ENCODE measurements around the gene PARD6B. TPM values are rescaled to one million over a fixed set of nuclear protein-coding genes. Genes with fewer than 3 reads are reported as not detected.

The PARD6B gene
- total and polyA plus RNA-seq, 2 of the 13 experiments (the other 11 are each of a cell fraction or from before 2014, with no cell fraction given): 6.9 to 22.2 TPM

DNA sequence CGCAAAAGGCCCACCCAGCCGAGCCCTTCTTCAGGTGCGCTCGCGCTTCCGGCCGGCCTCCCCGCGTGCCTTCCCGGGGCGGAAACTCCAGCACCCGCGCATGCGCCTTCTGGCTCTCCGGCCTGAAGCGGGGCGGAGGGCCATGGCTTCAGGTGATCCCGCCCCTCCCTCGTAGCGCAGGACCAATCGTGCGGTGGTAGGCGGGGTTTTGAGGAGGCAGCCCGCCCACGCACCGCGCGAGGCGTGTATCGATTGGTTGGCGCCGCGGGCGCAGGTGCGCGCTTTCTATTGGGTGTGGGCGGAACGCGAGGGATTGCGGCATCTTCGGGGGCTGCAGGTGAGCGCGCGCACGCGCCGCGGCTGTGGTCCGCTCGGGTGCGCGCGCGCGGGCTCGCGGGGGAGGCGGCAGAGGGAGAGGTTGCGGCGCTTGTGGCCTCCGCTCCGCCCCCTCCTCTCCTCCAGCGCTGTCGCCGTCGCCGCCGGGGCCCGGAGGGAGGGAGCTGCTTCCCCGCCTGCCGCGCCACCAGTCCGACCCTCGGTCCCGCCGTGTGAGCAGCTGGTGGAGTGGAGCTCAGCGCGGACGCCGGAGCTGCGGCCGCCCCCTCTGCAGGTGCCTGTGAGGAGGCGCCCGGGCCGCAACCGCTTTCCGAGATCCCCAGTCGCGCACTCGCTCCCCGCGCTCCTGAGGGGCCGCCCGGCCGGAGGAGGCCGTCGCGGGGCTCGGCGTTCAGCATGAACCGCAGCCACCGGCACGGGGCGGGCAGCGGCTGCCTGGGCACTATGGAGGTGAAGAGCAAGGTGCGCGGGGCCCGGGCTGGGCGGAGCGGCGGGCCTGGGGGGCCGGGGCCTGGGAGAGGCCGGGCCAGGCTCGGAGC lies at the start of gene PARD6B (continued):
- TF ChIP-seq, protein P1, sequence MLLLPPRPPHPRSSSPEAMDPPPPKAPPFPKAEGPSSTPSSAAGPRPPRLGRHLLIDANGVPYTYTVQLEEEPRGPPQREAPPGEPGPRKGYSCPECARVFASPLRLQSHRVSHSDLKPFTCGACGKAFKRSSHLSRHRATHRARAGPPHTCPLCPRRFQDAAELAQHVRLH (CRISPR knock-in tag; IDR thresholded peaks at IDR 0.05; ENCODE audit: borderline replicate concordance, low read depth): peak; percentile 90; the same call in 1 of the 2 replicates
- TF ChIP-seq MED13 (CRISPR knock-in tag; IDR thresholded peaks at IDR 0.05): peak; percentile 81
- TF ChIP-seq, protein P2, sequence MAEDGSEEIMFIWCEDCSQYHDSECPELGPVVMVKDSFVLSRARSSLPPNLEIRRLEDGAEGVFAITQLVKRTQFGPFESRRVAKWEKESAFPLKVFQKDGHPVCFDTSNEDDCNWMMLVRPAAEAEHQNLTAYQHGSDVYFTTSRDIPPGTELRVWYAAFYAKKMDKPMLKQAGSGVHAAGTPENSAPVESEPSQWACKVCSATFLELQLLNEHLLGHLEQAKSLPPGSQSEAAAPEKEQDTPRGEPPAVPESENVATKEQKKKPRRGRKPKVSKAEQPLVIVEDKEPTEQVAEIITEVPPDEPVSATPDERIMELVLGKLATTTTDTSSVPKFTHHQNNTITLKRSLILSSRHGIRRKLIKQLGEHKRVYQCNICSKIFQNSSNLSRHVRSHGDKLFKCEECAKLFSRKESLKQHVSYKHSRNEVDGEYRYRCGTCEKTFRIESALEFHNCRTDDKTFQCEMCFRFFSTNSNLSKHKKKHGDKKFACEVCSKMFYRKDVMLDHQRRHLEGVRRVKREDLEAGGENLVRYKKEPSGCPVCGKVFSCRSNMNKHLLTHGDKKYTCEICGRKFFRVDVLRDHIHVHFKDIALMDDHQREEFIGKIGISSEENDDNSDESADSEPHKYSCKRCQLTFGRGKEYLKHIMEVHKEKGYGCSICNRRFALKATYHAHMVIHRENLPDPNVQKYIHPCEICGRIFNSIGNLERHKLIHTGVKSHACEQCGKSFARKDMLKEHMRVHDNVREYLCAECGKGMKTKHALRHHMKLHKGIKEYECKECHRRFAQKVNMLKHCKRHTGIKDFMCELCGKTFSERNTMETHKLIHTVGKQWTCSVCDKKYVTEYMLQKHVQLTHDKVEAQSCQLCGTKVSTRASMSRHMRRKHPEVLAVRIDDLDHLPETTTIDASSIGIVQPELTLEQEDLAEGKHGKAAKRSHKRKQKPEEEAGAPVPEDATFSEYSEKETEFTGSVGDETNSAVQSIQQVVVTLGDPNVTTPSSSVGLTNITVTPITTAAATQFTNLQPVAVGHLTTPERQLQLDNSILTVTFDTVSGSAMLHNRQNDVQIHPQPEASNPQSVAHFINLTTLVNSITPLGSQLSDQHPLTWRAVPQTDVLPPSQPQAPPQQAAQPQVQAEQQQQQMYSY (CRISPR knock-in tag; IDR thresholded peaks at IDR 0.05): peak; percentile 73
- peak; percentile 88 for TF ChIP-seq PHF5A (CRISPR knock-in tag; IDR thresholded peaks at IDR 0.05; ENCODE audit: low read depth, unreplicated experiment)
- TF ChIP-seq ZKSCAN5 (CRISPR knock-in tag; IDR thresholded peaks at IDR 0.05): no peak
- TF ChIP-seq, protein P3, sequence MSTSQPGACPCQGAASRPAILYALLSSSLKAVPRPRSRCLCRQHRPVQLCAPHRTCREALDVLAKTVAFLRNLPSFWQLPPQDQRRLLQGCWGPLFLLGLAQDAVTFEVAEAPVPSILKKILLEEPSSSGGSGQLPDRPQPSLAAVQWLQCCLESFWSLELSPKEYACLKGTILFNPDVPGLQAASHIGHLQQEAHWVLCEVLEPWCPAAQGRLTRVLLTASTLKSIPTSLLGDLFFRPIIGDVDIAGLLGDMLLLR (CRISPR knock-in tag; IDR thresholded peaks at IDR 0.05): peak; percentile 95
- no peak for TF ChIP-seq CENPT (CRISPR knock-in tag; IDR thresholded peaks at IDR 0.05; ENCODE audit: low read depth)
- TF ChIP-seq, protein P4, sequence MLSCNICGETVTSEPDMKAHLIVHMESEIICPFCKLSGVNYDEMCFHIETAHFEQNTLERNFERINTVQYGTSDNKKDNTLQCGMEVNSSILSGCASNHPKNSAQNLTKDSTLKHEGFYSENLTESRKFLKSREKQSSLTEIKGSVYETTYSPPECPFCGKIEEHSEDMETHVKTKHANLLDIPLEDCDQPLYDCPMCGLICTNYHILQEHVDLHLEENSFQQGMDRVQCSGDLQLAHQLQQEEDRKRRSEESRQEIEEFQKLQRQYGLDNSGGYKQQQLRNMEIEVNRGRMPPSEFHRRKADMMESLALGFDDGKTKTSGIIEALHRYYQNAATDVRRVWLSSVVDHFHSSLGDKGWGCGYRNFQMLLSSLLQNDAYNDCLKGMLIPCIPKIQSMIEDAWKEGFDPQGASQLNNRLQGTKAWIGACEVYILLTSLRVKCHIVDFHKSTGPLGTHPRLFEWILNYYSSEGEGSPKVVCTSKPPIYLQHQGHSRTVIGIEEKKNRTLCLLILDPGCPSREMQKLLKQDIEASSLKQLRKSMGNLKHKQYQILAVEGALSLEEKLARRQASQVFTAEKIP (CRISPR knock-in tag; IDR thresholded peaks at IDR 0.05; ENCODE audit: borderline replicate concordance): no peak
- TF ChIP-seq, protein P5, sequence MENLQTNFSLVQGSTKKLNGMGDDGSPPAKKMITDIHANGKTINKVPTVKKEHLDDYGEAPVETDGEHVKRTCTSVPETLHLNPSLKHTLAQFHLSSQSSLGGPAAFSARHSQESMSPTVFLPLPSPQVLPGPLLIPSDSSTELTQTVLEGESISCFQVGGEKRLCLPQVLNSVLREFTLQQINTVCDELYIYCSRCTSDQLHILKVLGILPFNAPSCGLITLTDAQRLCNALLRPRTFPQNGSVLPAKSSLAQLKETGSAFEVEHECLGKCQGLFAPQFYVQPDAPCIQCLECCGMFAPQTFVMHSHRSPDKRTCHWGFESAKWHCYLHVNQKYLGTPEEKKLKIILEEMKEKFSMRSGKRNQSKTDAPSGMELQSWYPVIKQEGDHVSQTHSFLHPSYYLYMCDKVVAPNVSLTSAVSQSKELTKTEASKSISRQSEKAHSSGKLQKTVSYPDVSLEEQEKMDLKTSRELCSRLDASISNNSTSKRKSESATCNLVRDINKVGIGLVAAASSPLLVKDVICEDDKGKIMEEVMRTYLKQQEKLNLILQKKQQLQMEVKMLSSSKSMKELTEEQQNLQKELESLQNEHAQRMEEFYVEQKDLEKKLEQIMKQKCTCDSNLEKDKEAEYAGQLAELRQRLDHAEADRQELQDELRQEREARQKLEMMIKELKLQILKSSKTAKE (CRISPR knock-in tag; IDR thresholded peaks at IDR 0.05; ENCODE audit: borderline replicate concordance): peak; percentile 56; the same call in 1 of the 2 replicates
- no peak for TF ChIP-seq HOXA7 (CRISPR knock-in tag; IDR thresholded peaks at IDR 0.05)
- TF ChIP-seq PCBP2 (optimal IDR thresholded peaks at IDR 0.05; ENCODE audit: low read depth, low read length, poor library complexity, severe bottlenecking): no peak
- peak; percentile 90 for TF ChIP-seq DNMT1 (CRISPR knock-in tag; IDR thresholded peaks at IDR 0.05)
- TF ChIP-seq, protein P6, sequence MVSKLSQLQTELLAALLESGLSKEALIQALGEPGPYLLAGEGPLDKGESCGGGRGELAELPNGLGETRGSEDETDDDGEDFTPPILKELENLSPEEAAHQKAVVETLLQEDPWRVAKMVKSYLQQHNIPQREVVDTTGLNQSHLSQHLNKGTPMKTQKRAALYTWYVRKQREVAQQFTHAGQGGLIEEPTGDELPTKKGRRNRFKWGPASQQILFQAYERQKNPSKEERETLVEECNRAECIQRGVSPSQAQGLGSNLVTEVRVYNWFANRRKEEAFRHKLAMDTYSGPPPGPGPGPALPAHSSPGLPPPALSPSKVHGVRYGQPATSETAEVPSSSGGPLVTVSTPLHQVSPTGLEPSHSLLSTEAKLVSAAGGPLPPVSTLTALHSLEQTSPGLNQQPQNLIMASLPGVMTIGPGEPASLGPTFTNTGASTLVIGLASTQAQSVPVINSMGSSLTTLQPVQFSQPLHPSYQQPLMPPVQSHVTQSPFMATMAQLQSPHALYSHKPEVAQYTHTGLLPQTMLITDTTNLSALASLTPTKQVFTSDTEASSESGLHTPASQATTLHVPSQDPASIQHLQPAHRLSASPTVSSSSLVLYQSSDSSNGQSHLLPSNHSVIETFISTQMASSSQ (IDR thresholded peaks at IDR 0.05; ENCODE audit: low read depth): no peak
- TF ChIP-seq, protein P6 (CRISPR knock-in tag; IDR thresholded peaks at IDR 0.05; ENCODE audit: borderline replicate concordance): peak; percentile 45; the same call in 1 of the 2 replicates

Data from HepG2 (cell line).